ENCODE measurements around the gene DCST2. TPM values are rescaled to one million over a fixed set of nuclear protein-coding genes. Genes with fewer than 3 reads are reported as not detected.

The DCST2 gene
- total and polyA plus RNA-seq, 10 of the 15 experiments (the other 5 are each of a cell fraction or from before 2014, with no cell fraction given) = 0.33 to 0.41 (median 0.36) TPM; not detected in 7

DNA sequence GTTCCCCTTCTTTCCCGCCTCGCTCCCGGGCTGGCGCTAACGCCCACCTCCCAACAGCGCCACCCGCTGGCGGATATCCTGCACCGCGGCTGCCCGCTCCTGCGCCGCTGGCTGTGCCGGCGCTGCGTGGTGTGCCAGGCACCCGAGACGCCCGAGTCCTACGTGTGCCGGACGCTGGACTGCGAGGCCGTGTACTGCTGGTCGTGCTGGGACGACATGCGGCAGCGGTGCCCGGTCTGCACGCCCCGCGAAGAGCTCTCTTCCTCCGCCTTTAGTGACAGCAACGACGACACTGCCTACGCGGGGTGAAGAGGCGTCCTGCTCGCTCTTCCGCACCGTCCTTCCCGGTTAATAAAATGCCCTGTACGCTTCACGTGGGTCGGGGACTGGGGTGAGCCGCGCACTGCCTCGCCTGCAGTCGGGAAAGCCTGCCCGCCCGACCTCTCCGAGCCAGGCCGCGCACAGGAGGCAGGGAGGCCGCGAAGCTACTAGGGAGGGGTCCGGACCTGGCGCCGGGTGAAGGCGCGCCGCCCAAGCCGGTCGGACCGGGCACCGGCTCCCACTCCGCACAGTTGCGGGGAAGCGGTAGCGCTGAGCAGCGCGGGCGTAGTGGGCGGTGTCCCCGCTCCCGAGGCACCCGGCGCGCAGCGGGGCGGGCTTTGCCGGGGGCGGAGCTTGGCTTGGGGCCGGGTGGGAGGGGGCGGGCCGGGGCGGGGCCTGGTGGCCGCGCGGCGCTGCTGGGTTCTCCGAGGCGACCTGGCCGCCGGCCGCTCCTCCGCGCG is 17.2 kb upstream of the DCST2 start, which contains the start of gene ADAM15 (continued):
- TF ChIP-seq HSF1 (IDR thresholded peaks at IDR 0.05; ENCODE audit: low read depth, low read length) (no peak), YBX1 (IDR thresholded peaks at IDR 0.05) (no peak), E4F1 (IDR thresholded peaks at IDR 0.05; ENCODE audit: borderline replicate concordance, partially characterized antibody) (no peak), RCOR1 (conservative IDR thresholded peaks at IDR 0.05; ENCODE audit: low read depth, low read length) (no peak), CREM (IDR thresholded peaks at IDR 0.05; ENCODE audit: low read depth) (0 out of 2 replicates have a peak, but pooled peaks have one; percentile 1), SUZ12 (IDR thresholded peaks at IDR 0.05; ENCODE audit: unreplicated experiment) (no peak), ZBED1 (IDR thresholded peaks at IDR 0.05; ENCODE audit: borderline replicate concordance) (no peak), NR2C2 (IDR thresholded peaks at IDR 0.05; ENCODE audit: borderline replicate concordance, control insufficient read depth, insufficient read length, low read depth) (no peak), STAT1 (conservative IDR thresholded peaks at IDR 0.05) (no peak), ZNF24 (IDR thresholded peaks at IDR 0.05) (no peak), CBX5 (IDR thresholded peaks at IDR 0.05; ENCODE audit: low read depth) (no peak), SP1 (IDR thresholded peaks at IDR 0.05; ENCODE audit: low read depth, low read length) (peak; percentile 41), CBX3 (IDR thresholded peaks at IDR 0.05; ENCODE audit: borderline replicate concordance, low read depth) (no peak)
- TF ChIP-seq, protein P1, sequence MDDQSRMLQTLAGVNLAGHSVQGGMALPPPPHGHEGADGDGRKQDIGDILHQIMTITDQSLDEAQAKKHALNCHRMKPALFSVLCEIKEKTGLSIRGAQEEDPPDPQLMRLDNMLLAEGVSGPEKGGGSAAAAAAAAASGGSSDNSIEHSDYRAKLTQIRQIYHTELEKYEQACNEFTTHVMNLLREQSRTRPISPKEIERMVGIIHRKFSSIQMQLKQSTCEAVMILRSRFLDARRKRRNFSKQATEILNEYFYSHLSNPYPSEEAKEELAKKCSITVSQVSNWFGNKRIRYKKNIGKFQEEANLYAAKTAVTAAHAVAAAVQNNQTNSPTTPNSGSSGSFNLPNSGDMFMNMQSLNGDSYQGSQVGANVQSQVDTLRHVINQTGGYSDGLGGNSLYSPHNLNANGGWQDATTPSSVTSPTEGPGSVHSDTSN (IDR thresholded peaks at IDR 0.05; ENCODE audit: insufficient replicate concordance, low read depth, low read length) = no peak
- TF ChIP-seq, protein P2, sequence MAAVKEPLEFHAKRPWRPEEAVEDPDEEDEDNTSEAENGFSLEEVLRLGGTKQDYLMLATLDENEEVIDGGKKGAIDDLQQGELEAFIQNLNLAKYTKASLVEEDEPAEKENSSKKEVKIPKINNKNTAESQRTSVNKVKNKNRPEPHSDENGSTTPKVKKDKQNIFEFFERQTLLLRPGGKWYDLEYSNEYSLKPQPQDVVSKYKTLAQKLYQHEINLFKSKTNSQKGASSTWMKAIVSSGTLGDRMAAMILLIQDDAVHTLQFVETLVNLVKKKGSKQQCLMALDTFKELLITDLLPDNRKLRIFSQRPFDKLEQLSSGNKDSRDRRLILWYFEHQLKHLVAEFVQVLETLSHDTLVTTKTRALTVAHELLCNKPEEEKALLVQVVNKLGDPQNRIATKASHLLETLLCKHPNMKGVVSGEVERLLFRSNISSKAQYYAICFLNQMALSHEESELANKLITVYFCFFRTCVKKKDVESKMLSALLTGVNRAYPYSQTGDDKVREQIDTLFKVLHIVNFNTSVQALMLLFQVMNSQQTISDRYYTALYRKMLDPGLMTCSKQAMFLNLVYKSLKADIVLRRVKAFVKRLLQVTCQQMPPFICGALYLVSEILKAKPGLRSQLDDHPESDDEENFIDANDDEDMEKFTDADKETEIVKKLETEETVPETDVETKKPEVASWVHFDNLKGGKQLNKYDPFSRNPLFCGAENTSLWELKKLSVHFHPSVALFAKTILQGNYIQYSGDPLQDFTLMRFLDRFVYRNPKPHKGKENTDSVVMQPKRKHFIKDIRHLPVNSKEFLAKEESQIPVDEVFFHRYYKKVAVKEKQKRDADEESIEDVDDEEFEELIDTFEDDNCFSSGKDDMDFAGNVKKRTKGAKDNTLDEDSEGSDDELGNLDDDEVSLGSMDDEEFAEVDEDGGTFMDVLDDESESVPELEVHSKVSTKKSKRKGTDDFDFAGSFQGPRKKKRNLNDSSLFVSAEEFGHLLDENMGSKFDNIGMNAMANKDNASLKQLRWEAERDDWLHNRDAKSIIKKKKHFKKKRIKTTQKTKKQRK (IDR thresholded peaks at IDR 0.05; ENCODE audit: low read depth, low read length) = no peak
- TF ChIP-seq, protein P3, sequence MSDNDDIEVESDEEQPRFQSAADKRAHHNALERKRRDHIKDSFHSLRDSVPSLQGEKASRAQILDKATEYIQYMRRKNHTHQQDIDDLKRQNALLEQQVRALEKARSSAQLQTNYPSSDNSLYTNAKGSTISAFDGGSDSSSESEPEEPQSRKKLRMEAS (IDR thresholded peaks at IDR 0.05; ENCODE audit: low read depth, low read length) = 0 out of 2 replicates have a peak, but pooled peaks have one; percentile 19
- TF ChIP-seq, protein P4, sequence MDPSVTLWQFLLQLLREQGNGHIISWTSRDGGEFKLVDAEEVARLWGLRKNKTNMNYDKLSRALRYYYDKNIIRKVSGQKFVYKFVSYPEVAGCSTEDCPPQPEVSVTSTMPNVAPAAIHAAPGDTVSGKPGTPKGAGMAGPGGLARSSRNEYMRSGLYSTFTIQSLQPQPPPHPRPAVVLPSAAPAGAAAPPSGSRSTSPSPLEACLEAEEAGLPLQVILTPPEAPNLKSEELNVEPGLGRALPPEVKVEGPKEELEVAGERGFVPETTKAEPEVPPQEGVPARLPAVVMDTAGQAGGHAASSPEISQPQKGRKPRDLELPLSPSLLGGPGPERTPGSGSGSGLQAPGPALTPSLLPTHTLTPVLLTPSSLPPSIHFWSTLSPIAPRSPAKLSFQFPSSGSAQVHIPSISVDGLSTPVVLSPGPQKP (IDR thresholded peaks at IDR 0.05; ENCODE audit: low read depth, low read length) = no peak
- TF ChIP-seq, protein P5, sequence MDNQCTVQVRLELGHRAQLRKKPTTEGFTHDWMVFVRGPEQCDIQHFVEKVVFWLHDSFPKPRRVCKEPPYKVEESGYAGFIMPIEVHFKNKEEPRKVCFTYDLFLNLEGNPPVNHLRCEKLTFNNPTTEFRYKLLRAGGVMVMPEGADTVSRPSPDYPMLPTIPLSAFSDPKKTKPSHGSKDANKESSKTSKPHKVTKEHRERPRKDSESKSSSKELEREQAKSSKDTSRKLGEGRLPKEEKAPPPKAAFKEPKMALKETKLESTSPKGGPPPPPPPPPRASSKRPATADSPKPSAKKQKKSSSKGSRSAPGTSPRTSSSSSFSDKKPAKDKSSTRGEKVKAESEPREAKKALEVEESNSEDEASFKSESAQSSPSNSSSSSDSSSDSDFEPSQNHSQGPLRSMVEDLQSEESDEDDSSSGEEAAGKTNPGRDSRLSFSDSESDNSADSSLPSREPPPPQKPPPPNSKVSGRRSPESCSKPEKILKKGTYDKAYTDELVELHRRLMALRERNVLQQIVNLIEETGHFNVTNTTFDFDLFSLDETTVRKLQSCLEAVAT (IDR thresholded peaks at IDR 0.05) = no peak
